RWPE1 (cell line): ENCODE measurements around the gene MACROH2A2.
A peak's percentile ranks its signal among the peaks of the same experiment; 100 is the strongest.

Experiments used
- CTCF ChIA-PET: fragments of 350-600 bp; sonication (Branson Sonifier 250); formaldehyde crosslinking; extraction: SDS; loops from one replicate; lab custom pipeline; 2021; lab: Yijun Ruan, JAX
- POLR2A ChIA-PET: fragments of 400-600 bp; formaldehyde crosslinking; extraction: SDS; loops from one replicate; lab custom pipeline; 2020; ENCODE audit warnings: antibody characterized with exemption; ENCODE audit not compliant: low non-redundant PET; lab: Yijun Ruan, JAX
- DNase-seq: peaks from one replicate; pipeline ENCODE4 v3.0.0; 2012; ENCODE audit warnings: low spot score
- H3K27ac ChIP-seq: fragments of 450-650 bp; 2 replicates; pipeline ENCODE4 v1.5.1; 2017
- CTCF ChIP-seq: fragments of 450-650 bp; conservative IDR thresholded peaks from 2 replicates; pipeline ENCODE4 v1.5.1; 2017; ENCODE audit warnings: low read depth, mild to moderate bottlenecking

The MACROH2A2 gene

GRCh38 chr10:70140297-70140696 lies 87.7 kb downstream of the MACROH2A2 start:
- peak overlapping the region; percentile 78; the same call in 1 of the 2 replicates for H3K27ac ChIP-seq
- POLR2A ChIA-PET: no interaction called here
- no peak for DNase-seq
- CTCF ChIA-PET: interaction anchor here (0.6 to 0.9 kb wide), 3 partner anchors 17 to 972 kb away, joined by 3 to 7 read pairs (median 4); no protein-coding TSS in a partner anchor
- TF ChIP-seq CTCF: no peak

GRCh38 chr10:70142555-70142954 lies 89.9 kb downstream of the MACROH2A2 start:
- POLR2A ChIA-PET: no interaction called here
- peak overlapping the region; percentile 40 for H3K27ac ChIP-seq
- DNase-seq: no peak
- no peak for TF ChIP-seq CTCF
- CTCF ChIA-PET: interaction anchor here (1.7 kb wide), 1 partner anchor 27 kb away, joined by 5 read pairs; no protein-coding TSS in a partner anchor

DNA sequence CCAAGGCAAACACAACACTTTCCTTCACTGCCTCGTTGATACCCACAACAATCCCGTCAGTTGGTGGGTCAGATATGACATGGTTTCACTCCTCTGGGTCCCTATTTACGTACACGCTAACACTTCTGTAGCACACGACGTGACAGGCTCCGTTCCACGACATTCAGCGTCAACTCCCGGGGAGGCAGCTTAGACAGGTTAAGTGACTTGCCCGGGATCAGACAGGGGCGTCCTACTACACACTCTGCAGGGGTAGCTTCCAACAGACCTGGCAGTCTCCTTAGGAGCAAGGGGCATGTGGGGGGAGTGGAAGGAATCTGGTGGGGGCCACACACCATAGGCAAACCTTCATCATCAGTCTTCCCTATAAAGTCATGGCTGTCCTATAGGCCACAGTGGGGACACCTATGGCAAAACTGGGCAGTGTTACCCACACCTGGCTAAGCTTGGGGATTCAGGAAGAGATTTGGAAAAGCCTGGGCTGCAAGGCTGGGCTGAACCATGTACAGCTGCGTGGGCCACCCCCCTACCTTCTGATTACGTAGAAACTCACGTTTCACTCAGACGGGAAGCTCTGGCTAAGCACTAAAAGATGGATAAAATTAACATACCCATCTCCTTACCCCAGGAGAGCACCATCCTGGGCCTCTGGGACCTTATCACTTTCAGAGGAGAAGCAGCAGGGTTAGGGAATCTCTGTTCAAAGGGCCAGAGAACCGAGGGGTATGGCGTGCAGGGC lies 91.9 kb downstream of the MACROH2A2 start:
- POLR2A ChIA-PET: no interaction called here
- DNase-seq: no peak
- TF ChIP-seq CTCF: no peak
- CTCF ChIA-PET: interaction anchor here (0.5 to 2.9 kb wide), 6 partner anchors 8 to 682 kb away, joined by 3 to 42 read pairs (median 3); no protein-coding TSS in a partner anchor
- peak overlapping the region; percentile 95 for H3K27ac ChIP-seq

GRCh38 chr10:70145166-70145665 lies 92.6 kb downstream of the MACROH2A2 start:
- peak; percentile 31 for DNase-seq
- ChIA-PET POLR2A (no interaction called here), CTCF (interaction anchor here (0.5 to 2.9 kb wide), 5 partner anchors 9 to 682 kb away, joined by 3 to 42 read pairs (median 3); no protein-coding TSS in a partner anchor)
- peak overlapping the region; percentile 95 for H3K27ac ChIP-seq
- TF ChIP-seq CTCF: no peak

DNA sequence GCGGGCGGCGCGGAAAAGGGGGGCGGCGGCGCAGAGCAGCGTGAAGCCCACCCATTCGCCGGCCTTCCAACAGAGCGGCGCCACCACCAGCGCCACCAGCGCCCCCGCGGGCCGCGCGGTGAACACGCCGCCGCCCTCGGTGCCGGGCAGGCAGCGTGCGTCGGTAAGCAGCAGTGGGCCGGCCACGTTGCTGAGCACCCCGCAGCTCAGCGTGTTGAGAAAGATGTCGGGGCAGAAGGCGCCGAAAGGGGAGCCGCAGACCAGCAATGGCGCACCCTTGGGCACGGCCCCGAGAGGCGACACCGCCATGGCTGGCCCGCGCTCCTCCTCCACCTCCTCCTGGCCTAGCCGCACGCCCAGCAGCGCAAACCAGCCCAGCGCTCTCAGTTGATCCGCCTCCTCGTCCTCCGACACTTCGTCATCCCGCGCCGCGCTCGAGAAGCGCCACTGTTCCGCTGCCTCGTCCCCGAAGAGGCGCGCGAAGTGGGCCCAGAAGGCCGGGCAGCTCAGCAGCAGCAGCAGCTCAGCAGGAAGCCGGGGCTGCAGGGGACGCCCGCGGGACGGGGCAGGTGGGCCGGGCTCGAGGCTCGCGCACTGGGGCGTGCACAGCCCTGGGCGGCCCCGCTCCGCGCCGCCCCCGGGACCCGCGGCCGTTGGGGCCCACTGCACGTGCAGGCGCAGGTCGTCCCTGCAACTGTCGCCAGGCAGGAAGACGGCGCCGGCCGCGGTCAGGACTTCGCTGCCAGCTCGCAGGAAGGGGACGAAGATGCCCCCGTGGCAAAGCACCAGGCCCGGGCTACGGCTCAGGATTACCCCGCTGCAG lies 93.2 kb downstream of the MACROH2A2 start:
- CTCF ChIA-PET: interaction anchor here (0.6 to 2.9 kb wide), 15 partner anchors 10 to 309 kb away, joined by 3 to 42 read pairs (median 3); partner anchors contain the start of gene SAR1A
- DNase-seq: peak; percentile 63
- H3K27ac ChIP-seq: peak overlapping the region; percentile 95
- TF ChIP-seq CTCF: peak; percentile 74
- POLR2A ChIA-PET: interaction anchor here (0.5 to 1.4 kb wide), 8 partner anchors 10 to 1794 kb away, joined by 3 to 5 read pairs (median 4); partner anchors contain the start of genes EIF4EBP2 and SAR1A
